Upper lobe of left lung (tissue), 6 donors: ENCODE results near the gene SLC5A6. TPM values are rescaled to one million over a fixed set of nuclear protein-coding genes. Genes with fewer than 3 reads are reported as not detected.

Experiments
- ATAC-seq, 2 donors: fragments of 200-7000 bp; cut with Tn5 transposase; one replicate each; pipeline ENCODE4 v1.9.1; 2022; ENCODE audit warnings: mild to moderate bottlenecking in 2 of 2, moderate library complexity in 2 of 2; ENCODE audit not compliant: low FRiP score in 2 of 2
- DNase-seq, 2 donors: peaks; one replicate each; pipeline ENCODE4 v3.0.0-alpha.2; 2019 to 2020
- H3K27ac ChIP-seq, 4 donors: fragments of 200-600 bp; sonication (generic); one replicate each; pipeline ENCODE4 v1.5.1; 2016 to 2019
- H3K27me3 ChIP-seq, 4 donors: fragments of 200-600 bp; sonication (generic); one replicate each; pipeline ENCODE4 v1.5.1; 2017 to 2019
- H3K36me3 ChIP-seq, 4 donors: fragments of 200-600 bp; sonication (generic); one replicate each; pipeline ENCODE4 v1.5.1; 2016 to 2019
- H3K4me1 ChIP-seq, 4 donors: fragments of 200-600 bp; sonication (generic); one replicate each; pipeline ENCODE4 v1.5.1; 2018 to 2019
- H3K4me3 ChIP-seq, 4 donors: fragments of 200-600 bp; sonication (generic); one replicate each; pipeline ENCODE4 v1.5.1; 2017 to 2019; ENCODE audit warnings: mild to moderate bottlenecking in 2 of 4, moderate library complexity in 1 of 4
- H3K9me3 ChIP-seq, 4 donors: fragments of 200-600 bp; sonication (generic); one replicate each; pipeline ENCODE4 v1.5.1; 2018 to 2019
- CTCF ChIP-seq, 6 experiments: fragments of 450-650 bp in 4 of 6; fragments of 200-600 bp in 2 of 6; sonication (generic) in 2 of 6; IDR thresholded peaks; one replicate each; pipeline ENCODE4 v1.5.1; 2016 to 2019; ENCODE audit warnings: antibody characterized with exemption in 6 of 6
- EP300 ChIP-seq, 4 donors: sonication (generic); formaldehyde crosslinking; IDR thresholded peaks; one replicate each; pipeline ENCODE4 v1.5.1; 2017; ENCODE audit warnings: antibody characterized with exemption in 4 of 4, control low read depth in 2 of 4
- POLR2A ChIP-seq, 4 donors: fragments of 450-650 bp; IDR thresholded peaks; one replicate each; pipeline ENCODE4 v1.5.1; 2016 to 2017; ENCODE audit warnings: antibody characterized with exemption in 4 of 4, mild to moderate bottlenecking in 2 of 4
- POLR2AphosphoS5 ChIP-seq, 2 donors: sonication (generic); formaldehyde crosslinking; IDR thresholded peaks; one replicate each; pipeline ENCODE4 v1.5.1; 2017; ENCODE audit warnings: antibody characterized with exemption in 2 of 2
- WGBS, 2 donors: methylation state at CpG; one replicate each; pipeline ENCODE4 v1.1.5; 2017 to 2018; 5-methylcytosine and 5-hydroxymethylcytosine counted together
- total RNA-seq, 6 donors: library from RNA; depleted of rRNA in 4 of 6; stranded (reverse); fragments of >200 nt in 4 of 6; gene quantifications; one replicate each; pipeline versions ENCODE4 v1.1.0 to v1.2.1, GENCODE V29; 2016 to 2021
- donor health status: DM: no; HTN: no; CAD: no; lungs with moderate emphysema.
- donor health status: DM: no; HTN: yes; CAD: no; lungs with severe emphysema.

SLC5A6 gene
- total RNA-seq, 6 donors from 2014 or later, result 13.6 to 29.6 (median 21.0) TPM

GRCh38 chr2:27240406-27240805, 28.3 kb upstream of the SLC5A6 start:
- Histone ChIP-seq H3K27me3 (no peaks in the 10 kb centered on the region), H3K4me3 (no peak overlapping the region), H3K27ac (no peak overlapping the region), H3K36me3 (peaks cover 22 to 91% (median 89%) of the 10 kb centered on the region in 4 donors), H3K9me3 (no peaks in the 10 kb centered on the region), H3K4me1 (no peaks in the 10 kb centered on the region)
- 96 to 97% methylated on average over 9 of the region's 9 CpGs for WGBS, 2 donors
- TF ChIP-seq EP300 (IDR thresholded peaks at IDR 0.05), result no peak
- no peak for TF ChIP-seq CTCF (IDR thresholded peaks at IDR 0.05)
- no peak for TF ChIP-seq POLR2A (IDR thresholded peaks at IDR 0.05)
- TF ChIP-seq POLR2AphosphoS5 (IDR thresholded peaks at IDR 0.05), result no peak
- ATAC-seq (no peak), DNase-seq (no peak)

- 94 to 100% methylated on average over 6 to 7 of the region's 8 CpGs for WGBS, 2 donors
- no peak for TF ChIP-seq EP300 (IDR thresholded peaks at IDR 0.05)
- no peak for TF ChIP-seq CTCF (IDR thresholded peaks at IDR 0.05)
- TF ChIP-seq POLR2A (IDR thresholded peaks at IDR 0.05), result no peak
- TF ChIP-seq POLR2AphosphoS5 (IDR thresholded peaks at IDR 0.05), result no peak
- Histone ChIP-seq H3K9me3 (no peaks in the 10 kb centered on the region), H3K4me3 (no peak overlapping the region), H3K4me1 (no peaks in the 10 kb centered on the region), H3K27me3 (no peaks in the 10 kb centered on the region), H3K36me3 (peaks cover 31 to 100% (median 99%) of the 10 kb centered on the region in 4 donors), H3K27ac (no peak overlapping the region)
- no peak for ATAC-seq
- DNase-seq, result no peak
These were observed 26.9 kb upstream of the SLC5A6 start for GRCh38 chr2:27238976-27239375.

- ATAC-seq (no peak), DNase-seq (no peak)
- H3K4me3 ChIP-seq, result no peak overlapping the region
- peaks cover 42 to 100% (median 100%) of the 10 kb centered on the region in 4 donors for H3K36me3 ChIP-seq
- TF ChIP-seq POLR2AphosphoS5 (IDR thresholded peaks at IDR 0.05) (no peak), POLR2A (IDR thresholded peaks at IDR 0.05) (no peak), CTCF (IDR thresholded peaks at IDR 0.05) (no peak), EP300 (IDR thresholded peaks at IDR 0.05) (no peak)
- no peaks in the 10 kb centered on the region for H3K9me3 ChIP-seq
- H3K27ac ChIP-seq, result no peak overlapping the region
- no peaks in the 10 kb centered on the region for H3K4me1 ChIP-seq
- H3K27me3 ChIP-seq, result no peaks in the 10 kb centered on the region
- 96 to 97% methylated on average over 10 to 15 of the region's 15 CpGs for WGBS, 2 donors
These were observed 25.4 kb upstream of the SLC5A6 start for GRCh38 chr2:27237341-27237945.

- Histone ChIP-seq H3K27ac (no peak overlapping the region), H3K4me3 (no peak overlapping the region), H3K9me3 (no peaks in the 10 kb centered on the region), H3K27me3 (no peaks in the 10 kb centered on the region), H3K4me1 (no peaks in the 10 kb centered on the region), H3K36me3 (peaks cover 48 to 100% (median 100%) of the 10 kb centered on the region in 4 donors)
- DNase-seq (no peak), ATAC-seq (no peak)
- TF ChIP-seq POLR2AphosphoS5 (IDR thresholded peaks at IDR 0.05), result no peak
- TF ChIP-seq EP300 (IDR thresholded peaks at IDR 0.05), result no peak
- TF ChIP-seq POLR2A (IDR thresholded peaks at IDR 0.05), result no peak
- no peak for TF ChIP-seq CTCF (IDR thresholded peaks at IDR 0.05)
- WGBS, 2 donors, result 87 to 100% methylated on average over 3 of the region's 3 CpGs
These were observed 24.6 kb upstream of the SLC5A6 start for GRCh38 chr2:27236626-27237025.

GRCh38 chr2:27236136-27236535, 24.1 kb upstream of the SLC5A6 start:
- Histone ChIP-seq H3K36me3 (peaks cover 48 to 100% (median 100%) of the 10 kb centered on the region in 4 donors), H3K27ac (no peak overlapping the region), H3K4me1 (no peaks in the 10 kb centered on the region), H3K9me3 (no peaks in the 10 kb centered on the region), H3K4me3 (no peak overlapping the region), H3K27me3 (no peaks in the 10 kb centered on the region)
- DNase-seq (no peak), ATAC-seq (no peak)
- 97% methylated on average over 10 of the region's 12 CpGs for WGBS, 2 donors
- TF ChIP-seq EP300 (IDR thresholded peaks at IDR 0.05) (no peak), CTCF (IDR thresholded peaks at IDR 0.05) (no peak), POLR2A (IDR thresholded peaks at IDR 0.05) (no peak), POLR2AphosphoS5 (IDR thresholded peaks at IDR 0.05) (no peak)
